Upper lobe of left lung (tissue), 4 donors: ENCODE data around the gene BCL2.

Experiments used
- POLR2AphosphoS5 ChIP-seq, 2 donors: sonication (generic); formaldehyde crosslinking; IDR thresholded peaks; one replicate each; pipeline ENCODE4 v1.5.1; 2017; ENCODE audit warnings: antibody characterized with exemption in 2 of 2
- TF ChIP-seq, protein P1 (sequence below), 6 experiments: fragments of 450-650 bp in 4 of 6; fragments of 200-600 bp in 2 of 6; sonication (generic) in 2 of 6; IDR thresholded peaks; one replicate each; pipeline ENCODE4 v1.5.1; 2016 to 2019; ENCODE audit warnings: antibody characterized with exemption in 6 of 6

GRCh38 chr18:63309422-63309821 lies 10.1 kb downstream of the BCL2 start:
- TF ChIP-seq, protein P1, sequence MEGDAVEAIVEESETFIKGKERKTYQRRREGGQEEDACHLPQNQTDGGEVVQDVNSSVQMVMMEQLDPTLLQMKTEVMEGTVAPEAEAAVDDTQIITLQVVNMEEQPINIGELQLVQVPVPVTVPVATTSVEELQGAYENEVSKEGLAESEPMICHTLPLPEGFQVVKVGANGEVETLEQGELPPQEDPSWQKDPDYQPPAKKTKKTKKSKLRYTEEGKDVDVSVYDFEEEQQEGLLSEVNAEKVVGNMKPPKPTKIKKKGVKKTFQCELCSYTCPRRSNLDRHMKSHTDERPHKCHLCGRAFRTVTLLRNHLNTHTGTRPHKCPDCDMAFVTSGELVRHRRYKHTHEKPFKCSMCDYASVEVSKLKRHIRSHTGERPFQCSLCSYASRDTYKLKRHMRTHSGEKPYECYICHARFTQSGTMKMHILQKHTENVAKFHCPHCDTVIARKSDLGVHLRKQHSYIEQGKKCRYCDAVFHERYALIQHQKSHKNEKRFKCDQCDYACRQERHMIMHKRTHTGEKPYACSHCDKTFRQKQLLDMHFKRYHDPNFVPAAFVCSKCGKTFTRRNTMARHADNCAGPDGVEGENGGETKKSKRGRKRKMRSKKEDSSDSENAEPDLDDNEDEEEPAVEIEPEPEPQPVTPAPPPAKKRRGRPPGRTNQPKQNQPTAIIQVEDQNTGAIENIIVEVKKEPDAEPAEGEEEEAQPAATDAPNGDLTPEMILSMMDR (IDR thresholded peaks at IDR 0.05): no peak
- no peak for TF ChIP-seq POLR2AphosphoS5 (IDR thresholded peaks at IDR 0.05)
